Left cardiac atrium (tissue), 4 donors: ENCODE data around the gene GRIK5. TPM values are rescaled to one million over a fixed set of nuclear protein-coding genes. Genes with fewer than 3 reads are reported as not detected.
"Not testable (repeated sequence)": the region's sequence is repeated elsewhere in the genome, so short reads cannot be mapped to it uniquely, and the experiment has no call there.

Experiments used
- ATAC-seq, 2 donors: fragments of 200-7000 bp; cut with Tn5 transposase; one replicate each; pipeline ENCODE4 v1.9.1; 2020; ENCODE audit warnings: mild to moderate bottlenecking in 2 of 2, moderate library complexity in 2 of 2
- DNase-seq: peaks from one replicate; pipeline ENCODE4 v3.0.0-alpha.2; 2020
- intact Hi-C, 2 donors: fragments of 100-400 bp; cut with DNase I; formaldehyde crosslinking; loops; one replicate each; pipeline versions ENCODE4 v1.14.1 to v1.15.1; 2022 to 2023
- total RNA-seq, 2 donors: library from RNA; stranded (reverse); fragmentation: NEBNext Ultra II Directional; extraction: Animal tissue kit (Norgen Biotek cat#: 25700); gene quantifications; one replicate each; pipeline ENCODE4 v1.2.1, GENCODE V29; 2021
- donor health status: DM: no; HTN: yes; CAD: no.
- donor health status: DM: no; HTN: yes; CAD: no; lungs with severe emphysema.
- donor health status: DM: yes; HTN: yes; CAD: no.
- donor health status: Dilated cardiomyopathy.

GRIK5 gene
- total RNA-seq, 2 donors from 2014 or later = 12.0 to 12.6 TPM

- intact Hi-C loops = no loop called here
- ATAC-seq (no peak), DNase-seq (peak; percentile 14)
Measured at GRCh38 chr19:42062381-42062780, 7.6 kb downstream of the GRIK5 start.

- intact Hi-C loops = no loop called here
- DNase-seq (no peak), ATAC-seq (no peak)
Measured at GRCh38 chr19:42060117-42060516, 9.9 kb downstream of the GRIK5 start.

GRCh38 chr19:42059196-42059595 lies 10.8 kb downstream of the GRIK5 start:
- DNase-seq (no peak), ATAC-seq (no peak)
- intact Hi-C loops = no loop called here

- DNase-seq = no peak
- intact Hi-C loops = no loop called here
- no peak for ATAC-seq
Measured at GRCh38 chr19:42057846-42058245, 12.2 kb downstream of the GRIK5 start.

GRCh38 chr19:42054205-42054604 lies 15.8 kb downstream of the GRIK5 start:
- intact Hi-C loops = no loop called here
- ATAC-seq (no peak), DNase-seq (no peak)

- intact Hi-C loops = no loop called here
- ATAC-seq (no peak), DNase-seq (no peak)
Measured at GRCh38 chr19:42053037-42053935, 16.7 kb downstream of the GRIK5 start.

GRCh38 chr19:42052241-42052863 lies 17.7 kb downstream of the GRIK5 start:
- ATAC-seq = peak; percentile 9 to 38
- DNase-seq = no peak
- intact Hi-C loops = no loop called here

- intact Hi-C loops = no loop called here
- ATAC-seq (no peak), DNase-seq (no peak)
Measured at GRCh38 chr19:42051166-42052115, 18.6 kb downstream of the GRIK5 start.

GRCh38 chr19:42048992-42049391 lies 21.0 kb downstream of the GRIK5 start:
- intact Hi-C loops = no loop called here
- ATAC-seq (no peak), DNase-seq (no peak)

- intact Hi-C loops = no loop called here
Measured at GRCh38 chr19:42045575-42045974, 24.4 kb downstream of the GRIK5 start.

GRCh38 chr19:42042455-42043170 lies 27.4 kb downstream of the GRIK5 start:
- intact Hi-C loops = no loop called here
- no peak for DNase-seq
- ATAC-seq = no peak

More at GRCh38 chr19:42045575-42045974, 24.4 kb downstream of the GRIK5 start:
- DNase-seq (no peak), ATAC-seq (no peak)

GRCh38 chr19:42040491-42040890 lies 29.5 kb downstream of the GRIK5 start:
- ATAC-seq, intact Hi-C loops, DNase-seq: not testable (repeated sequence)

- DNase-seq = no peak
- intact Hi-C loops = no loop called here
- ATAC-seq = no peak
Measured at GRCh38 chr19:42040031-42040430, 30.0 kb downstream of the GRIK5 start.

- intact Hi-C loops = no loop called here
- peak; percentile 71 for DNase-seq
- peak; percentile 90 for ATAC-seq
Measured at GRCh38 chr19:42038666-42039065, 31.3 kb downstream of the GRIK5 start.

GRCh38 chr19:42037649-42038048 lies 32.4 kb downstream of the GRIK5 start:
- DNase-seq (no peak), ATAC-seq (peak; percentile 60 to 66)
- intact Hi-C loops = no loop called here

- ATAC-seq (peak in 1 of 2 donors; percentile 22), DNase-seq (peak; percentile 44)
- intact Hi-C loops = loop anchor here in 1 of 2 donors (5.0 kb wide), 1 partner anchor 38 kb away; no protein-coding TSS in a partner anchor
Measured at GRCh38 chr19:42034640-42035391, 35.2 kb downstream of the GRIK5 start.

GRCh38 chr19:42033413-42033812 lies 36.6 kb downstream of the GRIK5 start:
- intact Hi-C loops = loop anchor here in 1 of 2 donors (5.0 kb wide), 1 partner anchor 36 kb away; no protein-coding TSS in a partner anchor
- DNase-seq (no peak), ATAC-seq (no peak)

GRCh38 chr19:42032431-42032830 lies 37.6 kb downstream of the GRIK5 start:
- intact Hi-C loops = loop anchor here in 1 of 2 donors (5.0 kb wide), 1 partner anchor 35 kb away; no protein-coding TSS in a partner anchor
- ATAC-seq (no peak), DNase-seq (no peak)
